H1 (cell line): Measurements from ENCODE around the gene TBL2. TPM values are rescaled to one million over a fixed set of nuclear protein-coding genes. Genes with fewer than 3 reads are reported as not detected.

Experiments
- CTCF ChIA-PET: fragments of 300-600 bp; sonication (Branson Sonifier 250); formaldehyde crosslinking; loops from one replicate; lab custom pipeline; 2021; ENCODE audit not compliant: partially characterized antibody; lab: Charles Lee
- POLR2A ChIA-PET: fragments of 300-600 bp; sonication (Branson Sonifier 250); formaldehyde crosslinking; loops from one replicate; lab custom pipeline; 2021; ENCODE audit warnings: inconsistent platforms; ENCODE audit not compliant: partially characterized antibody; lab: Charles Lee
- DNase-seq, 2 experiments: peaks; one replicate each; pipeline versions ENCODE4 v3.0.0 to v3.0.0-alpha.2; 2010 to 2022; ENCODE audit warnings: low spot score in 2 of 2, low read depth in 1 of 2, mixed read lengths in 1 of 2
- FAIRE-seq: peaks from 2 replicates; lab custom pipeline; 2011; peaks lifted over from hg19 to GRCh38; lab: Jason Lieb, UNC
- H2AFZ ChIP-seq: 2 replicates; pipeline ENCODE4 v1.8.1; 2012; ENCODE audit warnings: low read length, inconsistent platforms
- H2AK5ac ChIP-seq: 2 replicates; pipeline ENCODE4 v1.6.1; 2013; ENCODE audit warnings: low read depth, low read length
- H2BK120ac ChIP-seq: replicated peaks from 2 replicates; pipeline ENCODE3; 2013; ENCODE audit warnings: low read depth, low read length, inconsistent platforms
- H2BK12ac ChIP-seq: 2 replicates; pipeline ENCODE4 v1.6.1; 2013; ENCODE audit warnings: low read depth, low read length
- H2BK15ac ChIP-seq: 2 replicates; pipeline ENCODE4 v1.6.1; 2013; ENCODE audit warnings: low read length
- H2BK20ac ChIP-seq: 2 replicates; pipeline ENCODE4 v1.6.1; 2013; ENCODE audit warnings: low read length
- H2BK5ac ChIP-seq: 2 replicates; pipeline ENCODE4 v1.6.1; 2013; ENCODE audit warnings: low read depth, low read length
- H3K14ac ChIP-seq: 2 replicates; pipeline ENCODE4 v1.6.1; 2013; ENCODE audit warnings: inconsistent platforms; ENCODE audit not compliant: insufficient read length
- H3K18ac ChIP-seq: 2 replicates; pipeline ENCODE4 v1.6.1; 2013; ENCODE audit warnings: low read length; ENCODE audit errors: extremely low read depth
- H3K23ac ChIP-seq: 2 replicates; pipeline ENCODE4 v1.6.1; 2013; ENCODE audit warnings: inconsistent platforms; ENCODE audit not compliant: insufficient read length
- H3K23me2 ChIP-seq: 2 replicates; pipeline ENCODE4 v1.6.1; 2013; ENCODE audit warnings: low read depth, low read length
- H3K27ac ChIP-seq: 2 replicates; pipeline ENCODE4 v1.6.1; 2011; ENCODE audit warnings: low read depth, low read length, inconsistent platforms
- H3K27me3 ChIP-seq, 4 experiments: replicated peaks in 1 of 4; 1 replicate in 1 of 4; 2 replicates in 3 of 4; pipeline versions ENCODE4 v1.6.1 to v1.8.1; 2011 to 2013; ENCODE audit warnings: low read length in 3 of 4, mild to moderate bottlenecking in 3 of 4, inconsistent platforms in 2 of 4, mixed read lengths in 2 of 4, moderate library complexity in 1 of 4; ENCODE audit not compliant: control insufficient read depth in 3 of 4, insufficient read depth in 3 of 4; ENCODE audit errors: extremely low read depth in 1 of 4
- H3K36me3 ChIP-seq, 4 experiments: 2 replicates each; pipeline versions ENCODE4 v1.6.1 to v1.8.1; 2011 to 2013; ENCODE audit warnings: mild to moderate bottlenecking in 4 of 4, low read length in 3 of 4, moderate library complexity in 2 of 4, control low read depth in 1 of 4, inconsistent platforms in 1 of 4; ENCODE audit not compliant: insufficient read depth in 4 of 4, control insufficient read depth in 2 of 4
- H3K4ac ChIP-seq: replicated peaks from 2 replicates; pipeline ENCODE3; 2013; ENCODE audit warnings: low read length, low read depth, mixed read lengths, inconsistent platforms; ENCODE audit not compliant: insufficient read length
- H3K4me1 ChIP-seq, 4 experiments: replicated peaks in 1 of 4; 1 replicate in 1 of 4; 2 replicates in 3 of 4; pipeline versions ENCODE4 v1.6.1 to v1.8.1; 2011 to 2013; ENCODE audit warnings: low read length in 3 of 4, inconsistent platforms in 2 of 4, mixed read lengths in 1 of 4; ENCODE audit not compliant: insufficient read depth in 4 of 4, control insufficient read depth in 3 of 4
- H3K4me2 ChIP-seq, 2 experiments: 2 replicates each; pipeline versions ENCODE4 v1.6.1 to v1.8.1; 2011 to 2013; ENCODE audit warnings: low read depth in 2 of 2, low read length in 2 of 2, control low read depth in 1 of 2, inconsistent platforms in 1 of 2, mild to moderate bottlenecking in 1 of 2; ENCODE audit not compliant: insufficient read depth in 1 of 2
- H3K4me3 ChIP-seq, 4 experiments: fragments of 200-600, 300-600 bp in 1 of 4; sonication (generic), shearing (Covaris generic), sonication (Bioruptor Twin) in 1 of 4; 2 replicates each; pipeline versions ENCODE4 v1.5.1 to v1.8.1; 2011 to 2016; ENCODE audit warnings: low read length in 4 of 4, low read depth in 3 of 4, control low read depth in 2 of 4, inconsistent platforms in 2 of 4, mild to moderate bottlenecking in 2 of 4, mixed read lengths in 1 of 4, moderate library complexity in 1 of 4; ENCODE audit not compliant: insufficient read depth in 2 of 4; ENCODE audit errors: extremely low read depth in 1 of 4
- H3K56ac ChIP-seq: replicated peaks from 2 replicates; pipeline ENCODE3; 2013; ENCODE audit warnings: low read depth, mild to moderate bottlenecking, mixed read lengths, low read length, inconsistent platforms; ENCODE audit not compliant: insufficient read length
- H3K79me1 ChIP-seq: 2 replicates; pipeline ENCODE4 v1.6.1; 2013; ENCODE audit warnings: low read depth, low read length, control low read depth
- H3K79me2 ChIP-seq, 2 experiments: 2 replicates each; pipeline versions ENCODE4 v1.6.1 to v1.8.1; 2012 to 2013; ENCODE audit warnings: low read length in 2 of 2, mild to moderate bottlenecking in 2 of 2, inconsistent platforms in 1 of 2; ENCODE audit not compliant: insufficient read depth in 2 of 2, control insufficient read depth in 1 of 2
- H3K9ac ChIP-seq, 4 experiments: replicated peaks in 1 of 4; 1 replicate in 1 of 4; 2 replicates in 3 of 4; pipeline versions ENCODE4 v1.6.1 to v1.8.1; 2011 to 2013; ENCODE audit warnings: low read depth in 3 of 4, low read length in 3 of 4, control low read depth in 2 of 4, mild to moderate bottlenecking in 2 of 4, moderate library complexity in 2 of 4, inconsistent platforms in 1 of 4; ENCODE audit errors: extremely low read depth in 1 of 4
- H3K9me3 ChIP-seq, 2 experiments: 2 replicates each; pipeline versions ENCODE4 v1.6.1 to v1.8.1; 2012 to 2013; ENCODE audit warnings: mild to moderate bottlenecking in 2 of 2, moderate library complexity in 2 of 2, control low read depth in 1 of 2, inconsistent platforms in 1 of 2, low read depth in 1 of 2, low read length in 1 of 2, mixed read lengths in 1 of 2; ENCODE audit not compliant: insufficient read depth in 2 of 2
- H4K20me1 ChIP-seq, 2 experiments: replicated peaks in 1 of 2; 2 replicates each; pipeline versions ENCODE3 to v1.8.1; 2011 to 2013; ENCODE audit warnings: inconsistent platforms in 2 of 2, low read length in 2 of 2, mild to moderate bottlenecking in 1 of 2; ENCODE audit not compliant: insufficient read depth in 2 of 2, control insufficient read depth in 1 of 2
- H4K5ac ChIP-seq: 2 replicates; pipeline ENCODE4 v1.6.1; 2013; ENCODE audit warnings: low read length, low read depth, mixed read lengths, inconsistent platforms; ENCODE audit not compliant: insufficient read length
- H4K8ac ChIP-seq: 2 replicates; pipeline ENCODE4 v1.8.0; 2013; ENCODE audit warnings: mild to moderate bottlenecking, moderate library complexity, low read length, inconsistent platforms; ENCODE audit not compliant: insufficient read depth; ENCODE audit errors: extremely low read depth
- H4K91ac ChIP-seq: replicated peaks from 2 replicates; pipeline ENCODE3; 2013; ENCODE audit warnings: low read length, mixed read lengths, inconsistent platforms; ENCODE audit not compliant: insufficient read length
- ASH2L ChIP-seq: fragments of 200-600, 300-600 bp; sonication (generic); IDR thresholded peaks from one replicate; pipeline ENCODE4 v1.7.1; 2017; ENCODE audit warnings: low read length
- CBX5 ChIP-seq: fragments of 300-800, 300-1000 bp; sonication (generic); IDR thresholded peaks from 2 replicates; pipeline ENCODE4 v1.7.1; 2016; ENCODE audit warnings: antibody characterized with exemption, low read length, low read depth
- CTBP2 ChIP-seq: IDR thresholded peaks from 2 replicates; pipeline ENCODE4 v1.7.0; 2011; ENCODE audit warnings: borderline replicate concordance, mild to moderate bottlenecking, moderate library complexity, mixed read lengths, low read length; ENCODE audit not compliant: insufficient read depth, insufficient read length
- GABPA ChIP-seq: IDR thresholded peaks from 2 replicates; pipeline ENCODE4 v1.6.1; 2011; ENCODE audit warnings: mild to moderate bottlenecking, low read length, moderate library complexity, borderline replicate concordance; ENCODE audit not compliant: insufficient read depth
- HDAC2 ChIP-seq, 2 experiments: fragments of 300-600 bp in 1 of 2; sonication (generic) in 1 of 2; IDR thresholded peaks; 2 replicates each; pipeline ENCODE4 v1.6.1; 2011 to 2012; ENCODE audit warnings: low read depth in 2 of 2, low read length in 2 of 2, mild to moderate bottlenecking in 2 of 2, moderate library complexity in 2 of 2, borderline replicate concordance in 1 of 2, inconsistent platforms in 1 of 2
- HDAC6 ChIP-seq: IDR thresholded peaks from one replicate; pipeline ENCODE4 v1.7.1; 2012; ENCODE audit warnings: low read depth, mild to moderate bottlenecking, inconsistent platforms, low read length, moderate library complexity
- JUN ChIP-seq: IDR thresholded peaks from 2 replicates; pipeline ENCODE4 v1.6.1; 2011; ENCODE audit warnings: low read depth, mild to moderate bottlenecking, improper control_type of control experiment, low read length
- POU5F1 ChIP-seq: IDR thresholded peaks from 2 replicates; pipeline ENCODE4 v1.6.1; 2011; ENCODE audit warnings: low read depth, mild to moderate bottlenecking, low read length, moderate library complexity
- RFX5 ChIP-seq: IDR thresholded peaks from 2 replicates; pipeline ENCODE4 v1.6.1; 2011; ENCODE audit warnings: low read depth, low read length, improper control_type of control experiment, borderline replicate concordance
- RNF2 ChIP-seq: fragments of 200-900, 300-1000 bp; sonication (generic); IDR thresholded peaks from 2 replicates; pipeline ENCODE4 v1.7.1; 2016; ENCODE audit warnings: borderline replicate concordance, low read depth, mild to moderate bottlenecking, antibody characterized with exemption, low read length; ENCODE audit not compliant: poor library complexity, severe bottlenecking; ENCODE audit errors: missing control alignments
- SAP30 ChIP-seq: fragments of 300-600 bp; sonication (generic); IDR thresholded peaks from 2 replicates; pipeline ENCODE4 v1.7.1; 2012; ENCODE audit warnings: low read length, moderate library complexity, mild to moderate bottlenecking, inconsistent platforms; ENCODE audit not compliant: insufficient read depth, insufficient replicate concordance
- WGBS, 2 experiments: shearing (Covaris generic) in 1 of 2; methylation state at CpG; one replicate each; pipeline versions ENCODE4 v1.1.6 to v1.1.7; 2013 to 2015; ENCODE audit warnings: low lambda C conversion rate in 2 of 2, mixed read lengths in 2 of 2, inconsistent platforms in 1 of 2, low coverage in 1 of 2, missing lambda C conversion rate in 1 of 2; ENCODE audit not compliant: insufficient replicate concordance in 2 of 2, insufficient coverage in 1 of 2, insufficient read length in 1 of 2; ENCODE audit errors: extremely low coverage in 1 of 2, missing lambda C conversion rate in 1 of 2; 5-methylcytosine and 5-hydroxymethylcytosine counted together
- polyA plus RNA-seq, 7 experiments: library from polyadenylated mRNA; depleted of rRNA in 3 of 7; stranded (reverse) in 5 of 7; unstranded in 2 of 7; fragments of >200 nt in 5 of 7; fragments of 200-250 nt in 2 of 7; gene quantifications; 1 replicate in 5 of 7; 2 replicates in 1 of 7; 4 replicates in 1 of 7; pipeline versions ENCODE4 v1.2.1 to v1.2.3, GENCODE V29; 2011 to 2013; ENCODE audit warnings: missing spikeins in 2 of 7, mixed read lengths in 2 of 7
- total RNA-seq: library from RNA; stranded (reverse); fragmentation: NEBNext Ultra II Directional; extraction: Animal tissue kit (Norgen Biotek cat#: 25700); gene quantifications from 2 replicates; pipeline ENCODE4 v1.2.1, GENCODE V29; 2021

Gene TBL2
- total and polyA plus RNA-seq, 2 of the 8 experiments (the other 6 are each of a cell fraction or from before 2014, with no cell fraction given) = 25.8 to 29.7 TPM

DNA sequence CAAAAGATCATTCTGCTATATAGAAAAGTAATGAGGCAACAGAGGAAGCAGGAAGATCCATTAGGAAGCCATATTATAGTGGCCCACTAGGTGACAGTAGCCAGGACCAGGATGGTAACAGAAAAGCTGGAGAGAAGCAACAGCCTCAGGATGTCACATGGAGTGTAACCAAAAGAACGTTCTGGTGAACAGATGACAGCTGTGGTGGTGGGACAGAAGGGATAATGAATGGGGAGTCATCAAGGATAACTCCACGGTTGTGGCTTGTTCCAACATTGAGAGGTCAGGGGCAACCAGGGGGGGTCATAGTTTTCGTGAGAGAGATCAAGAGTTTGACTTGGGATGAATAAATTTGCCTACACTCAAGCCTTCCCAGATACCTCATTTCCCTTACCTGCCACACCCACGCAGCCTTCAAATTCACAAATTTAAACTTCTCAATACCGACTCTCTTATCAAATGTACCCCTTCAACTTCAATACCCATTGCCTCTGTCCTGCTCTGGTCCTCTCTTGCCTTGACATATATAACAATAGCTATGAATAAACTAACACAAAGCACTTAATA lies 9.3 kb downstream of the TBL2 start:
- Histone ChIP-seq H3K27me3 (no peaks in the 10 kb centered on the region), H3K79me2 (no peaks in the 10 kb centered on the region), H2AFZ (no peak overlapping the region), H3K23ac (no peak overlapping the region), H4K20me1 (peaks cover 0 to 9% of the 10 kb centered on the region in 2 experiments), H3K27ac (no peak overlapping the region), H3K23me2 (no peaks in the 10 kb centered on the region), H3K79me1 (no peaks in the 10 kb centered on the region), H3K14ac (no peak overlapping the region), H3K4ac (no peak overlapping the region), H3K4me2 (no peak overlapping the region), H3K9me3 (no peaks in the 10 kb centered on the region), H3K56ac (no peak overlapping the region), H2BK5ac (no peak overlapping the region), H3K18ac (no peak overlapping the region), H4K8ac (no peak overlapping the region), H4K5ac (no peak overlapping the region), H3K4me1 (peaks cover 0 to 2% (median under 1%) of the 10 kb centered on the region in 4 experiments; a peak in 3 of 7 replicates), H4K91ac (no peak overlapping the region), H2AK5ac (no peak overlapping the region), H3K4me3 (no peak overlapping the region), H3K36me3 (peaks cover 23 to 47% (median 34%) of the 10 kb centered on the region in 4 experiments), H2BK20ac (no peak overlapping the region), H3K9ac (no peak overlapping the region), H2BK15ac (no peak overlapping the region), H2BK12ac (no peak overlapping the region), H2BK120ac (no peak overlapping the region)
- WGBS, 2 experiments = 92% methylated on average over 5 of the region's 5 CpGs; no CpG with 5 or more reads in 1 of the 2 experiments
- no peak for TF ChIP-seq GABPA
- TF ChIP-seq RNF2 = no peak
- TF ChIP-seq HDAC2 (IDR thresholded peaks at IDR 0.05; ENCODE audit: borderline replicate concordance in 1 of 2, low read depth in 2 of 2, low read length in 2 of 2) = no peak
- no peak for TF ChIP-seq POU5F1
- TF ChIP-seq ASH2L = no peak
- TF ChIP-seq JUN = no peak
- TF ChIP-seq RFX5 = no peak
- no peak for TF ChIP-seq HDAC6
- no peak for TF ChIP-seq SAP30
- TF ChIP-seq CBX5 = no peak
- no peak for TF ChIP-seq CTBP2
- FAIRE-seq (no peak), DNase-seq (no peak)
- ChIA-PET CTCF (interaction anchor here (0.9 to 1.6 kb wide), 2 partner anchors 9 to 30 kb away, joined by 3 to 6 read pairs; partner anchors contain the start of gene TBL2), POLR2A (interaction anchor here (0.7 to 5.8 kb wide), 3 partner anchors 8 to 89 kb away, joined by 3 to 39 read pairs (median 3); partner anchors contain the start of gene TBL2)
